TTC549 (cell line): Measurements from ENCODE around the gene TPSG1.
"Not testable (repeated sequence)": the region's sequence is repeated elsewhere in the genome, so short reads cannot be mapped to it uniquely, and the experiment has no call there.

Experiments used
- FAIRE-seq: peaks from 2 replicates; lab custom pipeline; 2012; peaks lifted over from hg19 to GRCh38; lab: Jason Lieb, UNC

TPSG1 gene

GRCh38 chr16:1194665-1195392 lies 30.2 kb downstream of the TPSG1 start:
- no peak for FAIRE-seq

GRCh38 chr16:1193825-1194581 lies 31.1 kb downstream of the TPSG1 start:
- no peak for FAIRE-seq

GRCh38 chr16:1193143-1193824 lies 31.8 kb downstream of the TPSG1 start:
- no peak for FAIRE-seq

- no peak for FAIRE-seq
Observed at GRCh38 chr16:1192384-1193073, 32.5 kb downstream of the TPSG1 start.

GRCh38 chr16:1190789-1191188 lies 34.3 kb downstream of the TPSG1 start:
- FAIRE-seq, result not testable (repeated sequence)

GRCh38 chr16:1189455-1189854 lies 35.6 kb downstream of the TPSG1 start:
- no peak for FAIRE-seq

GRCh38 chr16:1188432-1189189 lies 36.5 kb downstream of the TPSG1 start:
- FAIRE-seq, result no peak

- FAIRE-seq, result not testable (repeated sequence)
Observed at GRCh38 chr16:1185460-1186207, 39.4 kb downstream of the TPSG1 start.

GRCh38 chr16:1184980-1185379 lies 40.1 kb downstream of the TPSG1 start:
- no peak for FAIRE-seq

GRCh38 chr16:1184156-1184868 lies 40.8 kb downstream of the TPSG1 start:
- no peak for FAIRE-seq

GRCh38 chr16:1182950-1183907 lies 41.8 kb downstream of the TPSG1 start:
- no peak for FAIRE-seq

- no peak for FAIRE-seq
Observed at GRCh38 chr16:1182316-1182671, 42.8 kb downstream of the TPSG1 start.

GRCh38 chr16:1181404-1182315 lies 43.4 kb downstream of the TPSG1 start:
- no peak for FAIRE-seq

GRCh38 chr16:1180549-1181403 lies 44.3 kb downstream of the TPSG1 start:
- no peak for FAIRE-seq

GRCh38 chr16:1178295-1178910 lies 46.7 kb downstream of the TPSG1 start:
- no peak for FAIRE-seq

- no peak for FAIRE-seq
Observed at GRCh38 chr16:1177750-1178149, 47.3 kb downstream of the TPSG1 start.

GRCh38 chr16:1177053-1177452 lies 48.0 kb downstream of the TPSG1 start:
- FAIRE-seq, result no peak
